Effector CD8-positive, alpha-beta T cell (primary cell): ENCODE data around the gene HSPB9.
"Not testable (repeated sequence)": the region's sequence is repeated elsewhere in the genome, so short reads cannot be mapped to it uniquely, and the experiment has no call there.

Experiments used
- DNase-seq: peaks from one replicate; lab custom pipeline; 2025; lab: John Stamatoyannopoulos, UW

HSPB9 gene

DNA sequence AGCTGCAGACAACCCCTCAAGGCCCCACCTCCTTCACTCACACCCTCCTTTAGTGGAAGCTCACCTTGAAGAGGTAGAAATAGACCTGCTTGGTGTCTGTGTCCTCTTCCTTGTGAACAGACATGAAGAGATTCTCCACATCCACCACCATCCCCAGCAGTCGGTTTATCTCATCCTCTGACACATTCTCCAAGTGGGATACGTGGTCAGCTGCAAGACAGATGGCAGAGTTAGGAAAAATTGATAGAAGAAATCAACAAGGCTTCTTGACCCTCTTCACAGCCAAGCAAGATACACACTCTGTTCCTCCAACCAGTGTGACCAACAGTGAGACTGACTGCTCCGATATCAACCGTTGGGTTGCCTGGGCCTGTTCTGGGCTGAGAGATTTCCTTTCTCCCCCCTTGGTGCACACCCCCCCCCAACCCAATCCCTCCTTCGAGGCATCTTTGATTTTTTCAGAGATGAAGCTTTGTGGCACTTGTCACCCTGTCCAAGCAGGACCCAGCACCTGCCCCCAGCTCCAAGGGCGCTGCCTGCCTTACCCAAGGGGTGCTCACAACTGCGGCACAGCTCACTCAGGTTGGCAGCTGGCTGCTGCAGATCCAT, 2.3 kb upstream of the HSPB9 start:
- no peak for DNase-seq

DNA sequence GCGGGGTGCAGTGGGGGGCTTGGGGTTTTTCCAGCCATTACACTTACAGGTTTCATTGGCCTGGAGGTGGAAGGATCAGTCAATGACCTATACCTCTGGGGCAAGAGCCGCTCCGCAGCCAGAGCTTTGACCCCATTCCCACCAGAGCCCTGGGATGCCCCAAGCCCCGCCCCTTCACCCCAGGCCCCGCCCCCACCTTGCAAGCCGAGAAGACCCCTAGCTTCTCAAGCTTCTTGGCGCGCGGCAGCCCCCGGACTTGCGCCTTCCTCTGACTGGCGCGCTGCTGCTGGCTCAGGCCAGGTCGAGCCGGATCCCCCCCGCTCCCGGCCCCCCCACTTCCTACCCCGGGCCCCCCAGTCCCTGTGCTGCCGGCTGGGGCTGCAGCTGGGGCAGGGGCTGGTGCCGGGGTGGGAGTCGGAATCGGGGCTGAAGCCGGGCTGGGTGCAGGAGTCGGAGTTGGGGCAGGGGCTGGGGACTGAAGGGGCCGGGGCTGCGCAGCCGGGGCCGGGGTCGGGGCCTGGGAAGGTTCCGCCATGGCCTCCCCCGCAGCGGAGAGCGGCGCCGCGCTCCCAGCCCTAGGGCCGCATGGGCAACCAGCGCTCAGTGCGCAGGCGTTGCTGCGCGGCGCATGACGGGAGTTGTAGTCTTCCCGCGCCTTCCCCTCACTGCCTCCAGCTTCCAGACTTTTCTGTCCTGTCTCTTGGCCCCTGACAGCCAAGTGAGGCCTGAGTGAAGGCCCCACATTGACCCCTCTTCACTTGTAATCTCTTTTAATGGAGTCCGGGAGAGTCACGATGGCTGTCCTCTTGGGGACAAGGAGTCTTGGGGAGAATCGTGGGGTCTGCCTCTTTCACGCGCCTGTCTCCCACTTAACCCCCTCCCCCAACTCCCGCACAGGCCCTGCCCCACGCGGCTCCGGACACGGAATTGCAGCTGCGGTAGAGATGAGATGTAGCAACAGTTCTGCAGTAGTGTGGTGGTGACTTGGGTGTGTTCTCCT, 1.5 kb upstream of the HSPB9 start, which contains the start of gene KAT2A:
TSS of gene KAT2A (minus strand) at position 598 of the 1,000 bp plus-strand sequence. CDS start at position 535, 63 bp downstream.
- peak; percentile 68 for DNase-seq

DNA sequence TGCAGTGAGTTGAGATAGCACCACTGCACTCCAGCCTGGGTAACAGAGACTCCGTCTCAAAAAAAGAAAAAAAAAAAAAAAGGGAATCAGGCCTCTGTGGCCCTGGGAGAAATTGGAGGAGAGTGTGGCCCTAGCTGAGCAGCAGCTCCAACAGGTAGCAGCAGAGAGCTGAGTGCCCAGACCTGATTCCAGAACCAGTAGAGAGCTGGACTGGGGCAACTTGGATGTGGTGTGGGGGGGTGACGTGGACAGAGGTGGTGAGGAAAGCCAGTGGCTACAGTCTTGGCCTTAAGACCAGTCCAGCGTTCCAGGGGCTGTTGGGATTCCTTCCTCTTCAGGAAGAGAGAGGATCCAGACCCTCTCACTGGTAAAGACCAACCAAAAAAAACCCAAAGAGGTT, 1.7 kb downstream of the HSPB9 start:
- DNase-seq = no peak

DNA sequence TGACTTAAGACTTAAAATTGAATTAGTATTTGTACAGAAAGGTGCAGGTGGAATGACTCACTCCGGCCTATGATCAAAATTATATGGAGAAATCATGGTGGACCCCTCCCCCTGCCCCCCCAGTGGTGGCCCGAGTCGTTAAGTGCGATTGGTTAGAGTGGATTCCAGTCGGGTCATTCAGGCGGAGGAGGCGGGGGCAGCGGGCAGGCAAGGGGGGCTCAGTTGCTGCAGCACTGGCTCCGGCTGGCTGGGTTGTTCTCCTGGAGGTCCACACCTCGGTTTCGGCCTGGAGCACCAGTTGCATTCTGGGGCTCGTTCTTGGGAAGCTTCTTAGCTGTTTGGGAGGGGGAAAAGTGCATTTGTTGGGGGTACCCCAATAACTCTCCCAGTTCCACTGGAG, 3.0 kb downstream of the HSPB9 start:
- no peak for DNase-seq

DNA sequence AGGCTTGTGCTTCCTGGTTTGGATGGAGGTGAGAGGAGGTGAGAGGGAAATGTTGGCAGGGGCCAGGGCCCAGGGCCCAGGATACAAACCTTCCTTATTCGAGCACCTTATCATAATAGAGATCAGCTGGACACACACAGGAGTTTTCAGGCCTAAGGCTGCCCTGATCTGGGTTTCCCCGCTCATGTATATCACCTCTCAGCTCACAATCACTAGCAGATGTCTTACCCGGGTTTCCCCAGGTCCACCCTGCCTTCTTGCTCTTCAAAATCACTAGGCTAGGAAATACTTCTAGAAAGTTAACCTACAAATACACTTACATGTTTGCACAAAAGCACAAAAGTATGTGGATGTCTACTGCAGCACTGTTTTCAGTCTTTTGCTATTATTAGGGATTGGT, 4.2 kb downstream of the HSPB9 start:
- no peak for DNase-seq

DNA sequence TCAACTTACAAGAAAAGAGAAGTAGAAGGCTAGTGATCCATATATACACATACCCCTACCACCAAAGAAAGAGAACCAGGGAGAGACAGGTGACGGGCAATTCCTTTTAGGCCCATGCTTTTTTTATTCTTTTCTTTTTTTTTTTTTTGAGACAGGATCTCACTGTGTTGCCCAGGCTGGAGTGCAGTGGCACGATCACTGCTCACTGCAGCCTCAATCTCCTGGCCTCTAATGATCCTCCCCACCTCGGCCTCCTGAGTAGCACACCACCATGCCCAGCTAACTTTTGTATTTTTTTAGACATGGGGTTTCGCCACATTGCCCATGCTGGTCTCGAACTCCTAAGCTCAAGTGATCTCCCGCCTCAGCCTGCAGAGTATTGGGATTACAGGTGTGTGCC, 4.8 kb downstream of the HSPB9 start:
- no peak for DNase-seq

DNA sequence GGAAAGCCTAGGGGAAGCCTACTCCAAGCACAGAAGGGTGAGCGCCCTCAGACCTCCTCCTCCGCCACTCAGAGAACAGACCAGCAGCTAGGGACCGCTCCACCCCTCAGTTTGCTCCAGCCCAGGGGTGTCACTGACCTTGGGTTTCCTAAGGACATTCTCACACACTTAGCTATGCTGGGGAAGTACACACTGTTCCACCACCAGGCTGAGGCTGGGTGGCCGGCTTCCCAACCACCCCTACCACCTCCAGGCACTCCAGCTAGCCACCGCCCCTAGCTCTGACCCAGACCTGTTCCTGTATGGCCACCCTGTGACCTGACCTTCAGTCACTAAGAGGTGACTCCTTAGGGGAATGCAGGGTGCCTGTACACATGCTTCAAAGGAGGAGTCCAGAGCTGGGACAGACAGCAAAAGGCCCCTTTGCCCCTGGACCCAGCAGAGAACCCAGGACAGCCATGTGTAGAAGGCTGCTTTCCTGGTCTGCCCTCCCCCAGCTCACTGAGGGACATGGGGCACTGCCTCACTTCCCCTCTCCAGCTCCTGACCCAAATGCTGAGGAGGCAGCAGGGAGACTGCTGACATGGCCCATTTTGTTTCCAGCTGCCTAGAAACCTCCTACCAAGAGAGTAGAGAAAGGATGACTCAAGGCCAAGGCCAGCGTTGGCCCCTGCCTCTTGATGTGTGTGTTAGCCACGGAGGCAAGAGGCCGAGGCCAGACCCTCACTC, 6.7 kb downstream of the HSPB9 start:
- no peak for DNase-seq

DNA sequence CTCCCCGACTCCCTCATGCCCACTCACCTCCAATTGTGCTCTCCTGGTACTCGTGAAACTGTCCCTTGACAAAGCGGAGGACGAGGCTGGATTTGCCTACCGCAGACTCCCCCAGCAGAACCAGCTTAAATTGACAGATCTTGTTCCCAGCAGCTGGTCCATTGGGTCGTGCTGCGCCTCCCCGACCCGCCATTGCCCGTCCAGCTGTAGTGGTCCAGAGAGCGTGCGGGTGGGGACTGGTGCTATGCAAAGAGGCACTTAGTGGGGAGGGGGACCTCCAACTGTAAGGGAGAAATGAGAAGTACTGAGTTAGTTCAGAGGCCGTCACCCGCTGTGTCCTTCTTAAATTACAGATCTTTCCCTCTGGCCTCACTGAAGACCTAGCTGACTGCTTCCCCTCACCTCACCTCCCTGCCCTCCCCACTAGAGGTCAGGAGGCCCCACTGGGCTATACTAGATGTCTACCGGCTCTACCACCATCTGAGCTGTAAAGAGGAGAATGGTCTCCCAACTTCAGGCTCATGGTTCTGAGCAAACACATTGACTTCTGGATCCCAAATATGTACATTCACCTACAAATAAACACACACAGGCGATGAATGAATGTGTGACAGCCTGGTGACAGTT, 7.8 kb downstream of the HSPB9 start:
- no peak for DNase-seq

DNA sequence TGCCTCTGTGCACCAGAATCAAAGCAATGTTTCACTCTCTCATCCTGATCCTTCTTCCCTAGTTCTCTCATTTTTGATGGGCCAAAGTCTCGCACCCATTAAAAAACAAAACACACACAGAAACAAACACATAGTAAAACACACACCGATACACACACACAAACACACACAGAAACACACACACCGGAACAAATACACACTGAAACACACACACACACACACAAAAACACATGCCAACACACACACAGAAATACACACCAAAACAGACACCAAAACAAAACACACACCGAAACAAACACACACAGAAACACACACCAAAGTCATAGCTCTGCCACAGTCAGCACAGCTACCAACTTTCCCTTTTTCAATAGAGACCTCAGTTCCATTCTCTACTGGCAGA, 8.6 kb downstream of the HSPB9 start:
- no peak for DNase-seq

DNA sequence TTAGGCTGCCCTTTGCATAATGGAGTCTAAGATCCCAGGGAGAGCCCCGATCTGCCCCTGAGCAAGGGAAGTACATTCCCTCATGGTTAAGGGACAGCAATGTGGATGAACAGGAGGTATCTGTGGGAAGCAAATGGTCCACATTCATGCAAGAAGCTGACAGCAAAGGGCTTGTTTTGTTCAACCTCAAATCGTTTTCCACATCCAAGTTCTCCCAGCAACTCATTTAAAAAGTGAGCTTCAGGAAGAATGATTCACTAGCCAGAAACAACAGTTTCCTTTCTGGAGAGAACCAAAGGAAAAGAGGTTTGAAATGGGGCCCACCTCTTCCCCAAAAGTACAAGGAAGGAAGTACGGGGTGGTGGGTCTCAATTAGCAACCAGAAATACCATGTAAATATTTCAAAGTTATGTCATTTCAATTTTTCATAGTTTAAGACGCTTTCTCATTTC, 9.4 kb downstream of the HSPB9 start:
- DNase-seq = no peak

DNA sequence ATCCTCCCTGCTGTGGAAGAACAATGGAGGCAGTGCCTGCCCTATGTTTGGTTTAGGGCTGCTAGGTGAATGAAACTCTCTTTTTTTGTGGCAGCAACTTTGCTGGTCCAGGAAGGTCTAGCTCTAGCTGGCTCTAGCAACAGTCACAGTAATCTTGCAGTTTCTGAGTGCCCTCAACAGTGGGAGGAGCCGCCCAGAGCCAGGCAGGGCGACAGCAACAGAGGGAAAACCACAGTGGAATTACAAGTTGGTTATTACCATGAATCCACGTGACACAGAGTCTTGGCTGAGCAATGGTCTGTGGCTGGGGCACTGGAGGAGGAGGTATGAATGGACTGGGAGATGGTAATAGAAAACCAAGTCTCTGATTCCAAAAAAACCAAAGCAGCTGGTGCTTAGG, 10.3 kb downstream of the HSPB9 start:
- DNase-seq = no peak

DNA sequence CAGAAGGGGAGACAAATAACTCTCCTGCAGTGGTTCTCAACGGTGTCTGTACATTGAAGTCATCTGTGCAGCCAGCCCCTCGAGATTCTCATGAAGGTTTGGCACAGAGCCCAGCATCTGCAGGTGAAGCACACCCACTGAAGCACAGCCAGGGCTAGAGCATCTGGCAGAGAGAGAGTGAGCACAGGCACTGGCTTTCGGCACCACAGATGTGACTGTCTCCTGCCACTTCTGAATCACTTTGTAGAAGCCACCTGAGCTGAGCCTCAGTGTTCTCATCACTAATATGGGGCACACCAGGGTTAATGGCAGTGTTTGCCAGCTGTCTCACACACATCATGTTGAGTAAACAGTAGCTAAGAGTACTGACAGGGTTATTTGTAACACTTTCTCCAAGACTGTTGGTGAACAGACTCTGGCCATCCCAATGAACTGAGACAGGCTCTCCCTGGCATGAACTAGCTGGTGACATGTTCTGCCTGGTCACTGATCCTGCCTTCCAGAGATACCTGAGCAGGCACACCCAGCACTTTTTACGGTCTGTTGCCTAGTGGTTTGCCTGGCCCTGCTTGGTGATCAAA, 10.9 kb downstream of the HSPB9 start:
- DNase-seq = peak; percentile 20

DNA sequence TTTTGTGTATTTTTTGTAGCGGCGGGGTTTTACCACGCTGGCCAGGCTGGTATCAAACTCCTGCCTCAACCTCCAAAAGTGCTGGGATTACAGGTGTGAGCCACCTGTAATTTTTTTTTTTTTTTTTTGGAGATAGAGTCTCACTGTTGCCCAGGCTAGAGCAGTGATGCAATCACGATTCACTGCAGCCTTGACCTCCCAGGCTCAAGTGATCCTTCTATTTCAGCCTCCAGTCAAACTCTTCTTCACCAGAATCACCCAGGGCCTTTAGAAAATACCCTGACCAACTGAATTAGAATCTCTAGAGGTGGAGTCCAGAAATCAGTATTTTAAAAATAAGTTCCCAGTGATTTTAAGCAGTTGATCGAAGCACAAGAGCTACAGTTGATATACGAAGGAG, 12.5 kb downstream of the HSPB9 start:
- no peak for DNase-seq

DNA sequence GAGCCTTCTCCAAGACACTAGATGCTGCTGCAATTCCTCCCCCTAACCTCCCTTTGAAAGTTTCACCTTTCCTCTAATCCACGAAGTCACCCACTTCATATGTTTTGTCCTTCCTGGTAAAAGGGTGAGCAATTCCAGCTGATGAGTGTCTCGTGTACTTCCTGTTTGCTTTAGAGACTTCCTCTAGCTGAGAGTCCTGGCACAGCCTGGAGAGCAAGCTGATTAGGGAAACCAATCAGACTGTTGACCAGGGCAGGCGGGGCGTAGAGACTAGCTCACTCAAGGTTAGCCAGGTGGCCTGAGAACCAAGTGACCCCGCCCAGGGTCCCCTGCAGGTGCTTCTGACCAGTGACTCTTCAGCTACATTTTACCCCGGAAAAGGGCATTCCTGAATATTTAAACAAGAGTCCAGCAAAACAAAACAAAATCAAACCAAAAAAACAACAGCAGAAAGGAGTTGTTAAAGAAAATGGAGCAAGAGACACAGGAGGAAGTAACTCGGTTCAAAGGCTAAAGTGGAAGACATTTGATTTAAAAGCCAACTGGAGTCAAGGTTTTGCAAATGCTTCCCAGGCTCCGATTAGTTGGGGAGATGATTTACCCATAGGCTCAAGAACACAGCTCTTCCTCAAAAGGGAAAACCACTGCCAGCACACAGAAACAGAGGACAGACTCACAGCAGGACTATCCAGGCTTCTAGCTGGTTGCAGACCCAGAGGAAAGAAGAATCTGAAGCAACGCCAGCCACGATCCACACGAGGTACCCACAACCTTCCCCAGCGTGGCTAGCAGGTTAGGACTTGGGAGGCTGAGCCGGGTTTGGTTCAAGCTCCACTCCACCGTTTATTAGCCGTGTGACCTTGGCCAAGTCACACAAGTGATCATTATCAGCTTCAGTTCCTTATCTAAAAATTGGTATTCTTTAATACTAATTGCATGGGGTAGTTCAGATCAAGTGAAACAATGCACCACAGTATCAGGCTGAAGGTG, 13.4 kb downstream of the HSPB9 start:
- DNase-seq = no peak

DNA sequence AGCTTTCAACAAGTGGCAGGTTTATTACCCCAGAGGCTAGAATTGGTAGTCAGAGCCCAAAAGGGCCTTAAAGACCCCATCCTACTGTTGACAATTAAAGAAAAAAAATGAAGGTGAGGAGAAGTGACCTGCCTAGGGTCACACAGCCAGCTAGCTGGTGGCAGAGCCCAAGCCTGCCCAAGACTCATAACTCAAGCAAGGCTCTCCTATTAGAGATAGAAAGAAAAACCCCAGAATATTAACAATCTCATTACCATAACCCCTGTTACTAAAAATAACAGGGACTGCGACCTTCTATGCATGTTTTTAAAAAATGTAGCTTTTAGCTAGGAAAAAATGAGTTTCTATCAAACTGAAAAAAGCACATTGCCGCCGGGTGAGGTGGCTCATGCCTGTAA, 14.0 kb downstream of the HSPB9 start:
- DNase-seq = no peak

DNA sequence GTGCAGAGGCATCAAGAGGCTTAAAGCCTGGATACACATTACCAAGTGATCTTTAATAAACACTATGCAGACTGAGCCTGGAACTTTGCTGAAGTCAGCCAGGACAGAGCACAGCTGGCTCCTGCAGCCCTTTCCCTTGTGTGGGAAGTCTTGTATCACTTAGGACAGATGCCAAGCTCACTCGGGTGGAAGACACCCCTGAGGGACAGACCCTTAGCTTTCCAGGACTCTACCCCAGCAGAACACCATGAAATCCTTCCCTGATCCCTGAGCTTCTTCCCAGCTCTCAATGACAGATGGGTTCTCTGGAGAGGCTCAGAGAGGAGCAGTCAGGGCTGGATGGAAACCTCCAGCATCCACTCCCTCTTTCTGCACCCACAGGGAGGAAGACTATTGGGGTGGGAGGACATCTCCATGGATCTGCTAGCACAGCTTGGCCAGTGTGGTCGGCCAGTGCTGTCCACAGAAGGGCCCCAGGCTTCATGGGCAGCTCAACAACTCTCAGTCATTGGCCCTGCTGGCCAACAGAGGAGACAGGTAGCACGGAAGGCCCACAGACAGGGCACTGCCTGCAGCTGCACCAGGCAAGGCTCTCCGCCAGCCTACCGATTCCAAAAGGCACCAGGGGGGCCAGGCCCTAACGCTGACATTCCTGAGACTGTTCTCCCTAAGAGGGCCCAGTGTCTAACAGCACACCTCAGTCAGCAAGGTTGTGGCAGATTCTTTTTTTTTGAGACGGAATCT, 16.3 kb downstream of the HSPB9 start:
- DNase-seq = no peak

DNA sequence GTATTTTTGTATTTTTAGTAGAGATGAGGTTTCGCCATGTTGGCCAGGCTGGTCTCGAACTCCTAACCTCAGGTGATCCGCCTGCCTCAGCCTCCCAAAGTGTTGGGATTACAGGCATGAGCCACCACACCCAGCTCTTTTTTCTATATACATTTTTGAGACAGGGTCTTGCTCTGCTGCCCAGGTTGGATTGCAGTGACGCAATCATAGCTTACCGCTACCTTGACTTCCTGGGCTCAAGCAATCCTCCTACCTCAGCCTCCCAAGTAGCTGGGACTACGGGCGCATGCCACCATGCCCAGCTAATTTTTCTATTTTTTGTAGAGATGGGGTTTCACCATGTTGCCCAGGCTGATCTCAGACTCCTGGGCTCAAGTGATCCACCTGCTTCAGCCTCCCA, 18.1 kb downstream of the HSPB9 start:
- not testable (repeated sequence) for DNase-seq

DNA sequence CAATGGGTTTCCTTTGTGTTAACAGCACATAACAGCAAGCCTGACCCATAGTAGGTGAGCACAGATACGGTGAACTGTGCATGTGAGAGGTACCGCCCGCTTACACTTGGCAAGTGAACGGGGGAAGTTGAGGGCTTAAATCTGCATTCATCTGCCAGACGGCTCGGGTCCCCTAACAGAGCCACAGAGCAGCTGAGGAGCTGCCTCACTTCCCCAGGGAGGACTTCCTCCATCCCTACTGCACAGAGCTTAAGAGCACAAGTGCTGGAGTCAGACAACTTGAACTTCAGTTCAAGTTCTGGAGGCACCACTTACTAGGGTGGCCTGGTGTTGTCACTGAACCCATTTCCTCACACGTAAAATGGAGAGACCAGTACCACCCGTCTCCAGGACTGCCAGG, 18.8 kb downstream of the HSPB9 start:
- DNase-seq = no peak

DNA sequence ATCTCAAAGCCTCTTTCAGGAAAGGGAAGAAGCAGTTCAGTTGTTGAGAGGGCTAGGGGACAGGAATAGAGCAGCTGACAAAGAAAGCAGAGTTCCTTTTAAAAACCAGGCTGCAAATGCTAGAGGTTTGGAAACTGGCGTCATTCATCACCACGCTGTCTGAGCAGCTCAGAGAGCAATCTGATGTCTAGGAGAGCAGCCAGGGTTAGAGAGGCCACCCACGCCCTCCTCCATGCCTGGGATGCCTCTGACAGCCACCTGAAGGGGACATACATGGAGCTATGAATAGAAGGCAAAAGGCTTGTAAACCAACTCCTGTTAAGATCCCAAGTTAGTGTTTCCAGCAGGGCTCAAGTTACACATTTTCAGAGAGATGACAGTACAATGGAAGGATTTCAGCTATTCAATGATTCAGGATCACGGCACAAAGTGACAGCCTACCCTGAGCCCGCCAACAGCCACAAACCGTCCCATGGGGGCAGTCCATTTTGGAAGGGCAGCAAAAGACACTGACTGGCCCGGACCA, 19.8 kb downstream of the HSPB9 start:
- DNase-seq = no peak
